HG02943 (cell line): ENCODE results near the gene ZFX.

Source experiments
- ATAC-seq: cut with Tn5 transposase; IDR thresholded peaks from one replicate; pipeline ENCODE4 v1.9.1; 2021; ENCODE audit warnings: mild to moderate bottlenecking, low read depth, moderate library complexity; ENCODE audit not compliant: unreplicated experiment

ZFX gene

DNA sequence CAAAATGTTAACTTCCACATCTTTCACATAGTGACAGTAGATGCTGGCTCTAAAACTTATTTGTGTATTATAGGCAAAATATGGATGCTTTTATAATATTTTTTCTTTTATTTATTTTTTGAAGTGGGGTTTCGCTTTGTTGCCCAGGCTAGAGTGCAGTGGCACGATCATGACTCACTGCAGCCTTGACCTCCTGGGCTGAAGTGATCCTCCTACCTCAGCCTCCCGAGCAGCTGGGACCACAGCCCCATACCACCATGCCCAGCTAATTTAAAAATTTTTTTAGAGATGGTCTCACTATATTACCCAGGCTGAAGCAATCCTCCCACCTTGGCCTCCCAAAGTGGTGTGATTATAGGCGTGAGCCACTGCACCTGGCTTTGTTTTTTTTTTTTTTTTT, 48.6 kb downstream of the ZFX start:
- ATAC-seq, result no peak

DNA sequence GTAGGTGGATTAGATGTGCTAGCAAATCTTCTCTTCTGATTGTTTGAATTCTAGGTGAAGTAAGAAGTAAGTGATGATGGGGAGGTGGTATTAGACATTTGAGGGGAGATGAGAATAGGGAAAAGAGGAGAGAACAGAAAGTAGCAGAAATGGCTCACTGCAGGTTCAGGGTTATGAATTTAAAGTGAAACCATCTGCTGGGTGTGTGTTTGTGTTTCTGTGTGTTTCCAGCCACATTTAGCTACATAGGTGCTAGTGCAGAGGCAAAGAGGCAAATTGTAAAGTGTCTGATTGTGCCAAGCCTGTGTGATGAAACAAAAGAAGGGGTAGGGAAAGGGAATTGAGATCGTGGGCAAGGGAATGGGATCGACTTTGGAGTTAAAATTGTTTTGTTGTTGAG, 50.6 kb downstream of the ZFX start:
- no peak for ATAC-seq

DNA sequence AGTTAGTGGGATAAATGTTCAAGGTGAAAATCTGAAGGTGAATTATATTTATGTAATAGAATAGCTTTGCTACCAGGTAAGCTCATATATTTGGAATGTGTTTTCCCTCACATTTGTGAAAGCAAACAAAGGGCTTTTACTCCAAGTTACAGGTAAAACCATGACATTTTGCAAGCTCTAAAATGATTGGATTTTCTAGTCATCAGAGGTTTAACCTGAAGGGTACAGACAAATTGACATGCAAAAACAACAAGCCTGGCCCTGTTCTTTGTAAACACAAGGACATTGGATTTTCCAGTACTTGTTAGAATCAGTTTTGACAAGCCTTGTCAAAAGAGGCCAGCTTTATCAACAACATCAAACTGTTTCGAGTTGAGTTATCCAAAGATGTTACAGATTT, 51.7 kb downstream of the ZFX start:
- no peak for ATAC-seq

DNA sequence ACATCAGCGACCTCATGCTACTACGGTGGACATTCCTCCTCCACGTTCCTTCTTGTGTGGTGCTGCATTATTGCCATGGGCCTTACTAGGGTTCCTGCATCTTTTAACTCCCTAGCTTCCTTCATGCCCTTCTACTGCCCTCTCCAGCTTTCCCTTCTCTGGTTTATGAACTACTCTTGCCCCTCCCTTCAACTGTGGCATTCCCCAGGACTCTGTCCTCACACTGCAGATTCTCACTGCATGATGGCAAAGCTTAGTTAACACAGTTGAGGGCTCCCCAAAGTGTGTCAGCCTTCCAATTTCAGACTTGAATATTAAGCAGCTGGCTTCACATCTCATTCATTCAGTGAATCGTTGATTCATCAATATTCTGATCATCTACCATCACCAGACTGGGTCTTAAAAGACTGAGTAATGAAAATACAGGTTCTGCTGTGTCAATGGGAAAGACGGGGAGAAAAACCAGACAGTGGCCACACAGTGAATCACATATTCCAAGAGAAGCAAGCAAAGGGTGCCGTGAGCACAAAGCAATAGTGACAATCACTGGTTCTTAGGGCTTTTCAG, 53.0 kb downstream of the ZFX start:
- ATAC-seq, result no peak

DNA sequence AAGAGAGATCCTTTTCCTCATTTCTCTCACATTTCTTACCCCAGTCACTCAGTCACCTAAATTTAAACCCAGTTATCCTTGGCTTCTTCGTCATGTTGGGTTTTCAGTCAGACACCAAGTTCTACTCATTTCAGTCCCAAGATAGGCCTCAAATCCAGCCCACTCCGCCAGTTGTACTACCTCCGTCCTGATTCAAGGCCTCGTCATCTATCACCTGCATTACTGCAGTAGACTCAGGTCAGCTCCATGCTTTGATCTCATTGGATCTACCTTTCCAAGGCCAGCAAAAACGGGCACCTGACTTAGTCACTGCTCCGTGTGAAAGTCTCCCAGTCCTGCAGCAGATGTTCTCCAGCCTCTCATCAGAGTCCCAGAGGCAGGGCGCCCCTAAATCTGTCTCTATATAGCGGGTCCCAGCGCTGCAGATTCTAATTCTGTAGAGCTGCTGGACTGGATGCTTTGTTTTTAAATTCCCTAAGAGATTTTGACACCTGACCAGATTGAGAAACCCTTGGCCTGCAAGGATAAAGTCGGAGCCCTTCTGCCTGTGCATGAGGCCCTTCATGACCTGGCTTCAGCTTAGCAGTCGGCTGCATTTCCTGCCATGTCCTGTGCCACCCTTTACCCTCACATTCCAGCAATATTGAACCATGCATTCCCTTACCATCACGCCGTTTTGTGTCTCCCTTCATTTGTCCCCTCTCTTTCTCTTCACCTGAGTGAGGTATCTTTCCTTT, 53.7 kb downstream of the ZFX start:
- no peak for ATAC-seq

DNA sequence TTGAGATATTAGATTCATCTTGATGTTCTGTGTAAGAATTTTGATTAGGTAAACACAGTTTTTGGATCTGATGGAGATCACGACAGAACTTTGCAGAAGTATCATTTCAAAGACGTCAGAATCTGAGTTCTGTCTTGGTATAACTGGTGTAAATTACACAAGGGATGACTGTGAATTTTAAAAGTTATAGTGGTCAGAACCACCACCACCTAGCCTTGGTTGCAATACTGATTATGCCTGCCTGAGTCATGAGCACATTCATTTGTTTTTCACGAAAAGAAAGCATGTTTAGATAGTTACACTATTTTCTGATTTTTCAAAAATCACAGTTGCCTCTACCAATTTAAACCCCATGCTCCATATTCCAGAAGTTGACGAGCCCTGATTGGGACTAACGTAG, 54.8 kb downstream of the ZFX start:
- ATAC-seq, result no peak

DNA sequence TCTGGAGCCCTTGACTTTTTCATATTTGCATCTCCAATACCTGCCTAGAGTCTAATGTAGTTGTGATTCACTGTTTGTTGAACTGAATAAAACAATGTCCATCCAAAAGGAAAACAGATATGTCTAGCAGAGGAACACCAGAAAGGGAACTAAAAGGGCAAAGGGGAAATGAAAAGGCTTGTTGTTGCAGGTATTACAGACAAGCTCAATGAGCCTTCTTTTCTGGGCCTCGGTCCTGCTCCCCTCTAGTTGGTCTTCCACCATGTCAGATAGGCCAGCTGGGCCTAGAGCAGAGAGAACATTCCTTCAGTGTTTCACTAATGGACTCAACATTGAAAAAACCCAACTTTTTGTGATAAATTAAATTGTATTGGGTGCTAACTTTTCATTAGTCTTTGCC, 55.4 kb downstream of the ZFX start:
- no peak for ATAC-seq

DNA sequence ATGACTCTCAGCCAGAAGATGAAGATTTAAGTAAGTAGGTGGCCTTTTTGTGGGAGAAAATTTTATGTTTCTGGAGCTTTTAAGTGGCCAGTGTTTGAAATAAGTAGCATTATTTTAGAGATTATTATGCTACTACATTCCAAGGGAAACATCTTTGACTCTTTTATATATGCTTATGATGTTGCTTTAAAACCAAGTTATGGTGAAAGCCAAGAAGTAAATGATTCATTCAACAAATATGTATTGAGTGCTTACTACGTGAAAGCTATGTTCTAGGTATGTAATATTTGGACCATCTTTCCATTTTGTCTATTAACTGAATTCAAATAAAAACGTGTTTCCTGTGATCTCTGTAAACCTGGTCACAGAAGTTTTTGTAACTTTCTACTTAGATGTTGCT, 58.3 kb downstream of the ZFX start:
- no peak for ATAC-seq

DNA sequence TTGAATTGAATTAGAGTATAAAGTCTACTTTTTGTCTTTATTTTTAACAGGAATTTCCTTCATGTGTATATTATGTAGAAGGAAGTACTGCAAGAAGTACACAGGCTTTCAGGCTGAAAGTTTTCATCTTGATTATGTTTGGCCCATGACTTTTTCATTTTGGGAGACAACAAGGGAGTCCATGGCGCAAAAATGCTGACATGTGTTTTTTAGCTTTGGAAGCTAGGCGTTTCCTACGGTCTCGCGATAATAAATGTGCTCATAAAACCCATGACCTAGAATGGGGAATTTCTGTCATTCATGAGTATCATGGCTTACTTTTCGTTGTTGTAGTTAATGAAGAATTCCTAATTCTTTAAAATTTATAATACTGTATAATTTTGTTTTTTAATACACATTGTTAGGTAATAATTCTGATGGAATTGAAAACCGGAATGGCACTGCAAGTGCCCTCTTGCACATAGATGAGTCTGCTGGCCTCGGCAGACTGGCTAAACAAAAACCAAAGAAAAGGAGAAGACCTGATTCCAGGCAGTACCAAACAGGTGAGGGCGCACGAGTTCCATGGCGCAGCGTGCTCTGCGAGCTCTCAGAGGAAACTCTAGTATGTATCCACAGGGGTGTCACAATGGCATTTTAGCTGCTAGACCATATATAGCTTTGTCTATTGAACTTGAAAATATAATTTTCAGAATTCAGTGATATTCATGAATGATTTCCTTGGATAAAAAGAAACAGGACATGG, 59.1 kb downstream of the ZFX start:
- no peak for ATAC-seq

DNA sequence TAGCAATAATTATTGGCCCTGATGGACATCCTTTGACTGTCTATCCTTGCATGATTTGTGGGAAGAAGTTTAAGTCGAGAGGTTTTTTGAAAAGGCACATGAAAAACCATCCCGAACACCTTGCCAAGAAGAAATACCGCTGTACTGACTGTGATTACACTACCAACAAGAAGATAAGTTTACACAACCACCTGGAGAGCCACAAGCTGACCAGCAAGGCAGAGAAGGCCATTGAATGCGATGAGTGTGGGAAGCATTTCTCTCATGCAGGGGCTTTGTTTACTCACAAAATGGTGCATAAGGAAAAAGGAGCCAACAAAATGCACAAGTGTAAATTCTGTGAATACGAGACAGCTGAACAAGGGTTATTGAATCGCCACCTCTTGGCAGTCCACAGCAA, 60.7 kb downstream of the ZFX start:
- no peak for ATAC-seq

DNA sequence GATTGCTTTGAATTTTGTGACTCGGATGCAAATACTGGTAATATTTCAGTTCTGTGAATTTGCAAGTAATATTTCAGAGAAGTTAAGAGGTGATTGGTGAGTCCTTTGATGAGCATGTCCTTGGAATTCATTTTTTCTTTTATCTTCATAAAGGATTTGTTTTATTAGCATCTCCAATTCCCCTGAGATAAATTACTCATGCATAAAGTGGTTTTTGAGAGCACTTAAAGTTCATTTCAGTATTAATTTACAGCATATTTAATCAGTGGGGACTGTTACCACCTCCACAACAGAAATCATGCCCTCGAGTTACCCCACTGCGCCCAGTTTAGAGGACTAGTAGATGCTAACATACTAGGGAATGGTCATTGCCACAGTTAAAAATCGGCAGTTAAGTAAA, 65.0 kb downstream of the ZFX start:
- no peak for ATAC-seq

DNA sequence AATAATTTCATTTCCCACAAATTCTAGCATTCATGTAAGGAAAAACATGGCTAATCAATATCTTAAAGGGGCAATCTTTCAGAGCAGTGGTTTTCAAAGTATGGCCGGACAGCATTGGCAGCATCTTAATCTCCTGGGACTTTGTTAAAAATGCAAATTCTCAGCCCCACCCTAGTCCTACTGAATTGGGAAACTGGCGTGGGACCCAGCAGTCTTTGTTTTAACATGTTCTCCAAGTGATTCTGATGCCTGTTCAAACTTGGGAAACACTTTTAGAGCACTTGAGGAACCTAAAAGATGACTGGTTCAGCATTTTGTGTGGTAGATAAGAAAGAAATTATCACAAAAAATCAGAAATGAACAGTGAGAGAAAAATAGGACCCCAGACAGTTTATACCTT, 65.7 kb downstream of the ZFX start:
- ATAC-seq, result no peak

DNA sequence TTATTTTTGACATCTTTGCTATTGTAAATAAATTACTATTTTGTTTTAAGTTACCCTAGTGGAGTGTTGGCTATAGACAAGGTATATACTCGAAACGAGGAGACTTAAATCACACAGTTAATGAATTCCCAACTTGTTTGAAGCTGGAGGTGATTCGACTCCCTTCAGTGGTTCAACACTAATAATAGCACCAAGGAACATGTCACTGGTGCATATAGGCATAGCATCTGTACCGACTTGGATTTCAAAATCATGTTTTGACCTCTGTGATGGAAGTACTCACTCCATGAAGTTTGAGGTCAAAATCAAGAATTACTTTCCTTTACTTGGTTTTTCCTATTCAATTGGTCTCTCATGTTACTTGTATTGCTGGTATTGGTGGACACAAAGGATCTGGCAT, 66.5 kb downstream of the ZFX start:
- ATAC-seq, result no peak

DNA sequence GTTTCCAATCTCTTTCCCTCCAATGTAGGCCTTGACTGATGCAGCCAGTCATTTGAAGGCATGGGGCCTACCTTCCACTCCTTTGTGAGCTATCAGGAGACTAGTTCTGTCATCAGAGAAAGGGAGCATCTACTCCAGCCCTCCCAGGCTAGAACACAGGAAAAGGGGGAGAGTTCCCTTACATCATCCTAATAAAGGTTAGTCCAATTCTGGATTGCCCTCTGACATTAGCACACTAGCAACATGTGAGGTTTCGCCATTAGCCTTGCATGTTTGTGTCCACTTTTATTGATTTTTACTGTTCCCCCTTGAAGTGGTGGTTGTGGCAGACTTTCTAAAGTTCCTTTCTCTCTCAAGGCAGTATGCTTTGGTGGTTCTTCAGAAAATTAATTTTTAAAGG, 67.3 kb downstream of the ZFX start:
- ATAC-seq, result no peak

DNA sequence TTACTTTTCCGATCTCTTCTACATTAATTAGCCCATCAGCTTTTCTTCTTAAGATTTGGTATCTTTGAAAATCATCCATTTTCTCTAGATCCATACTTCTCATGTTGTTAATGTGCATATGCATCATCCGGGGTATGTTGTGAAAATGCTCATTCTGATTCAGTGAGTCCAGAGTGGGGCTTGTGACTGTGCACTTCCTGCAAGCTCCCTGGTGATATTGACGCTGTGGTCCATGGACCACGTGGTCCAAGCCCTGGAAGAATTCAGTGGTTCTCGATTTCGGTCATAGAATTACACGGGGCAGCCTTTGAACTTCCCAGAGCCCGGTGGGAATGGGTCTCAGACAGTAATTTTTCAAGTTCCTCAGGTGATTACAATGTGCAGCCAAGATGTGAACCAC, 69.8 kb downstream of the ZFX start:
- no peak for ATAC-seq

DNA sequence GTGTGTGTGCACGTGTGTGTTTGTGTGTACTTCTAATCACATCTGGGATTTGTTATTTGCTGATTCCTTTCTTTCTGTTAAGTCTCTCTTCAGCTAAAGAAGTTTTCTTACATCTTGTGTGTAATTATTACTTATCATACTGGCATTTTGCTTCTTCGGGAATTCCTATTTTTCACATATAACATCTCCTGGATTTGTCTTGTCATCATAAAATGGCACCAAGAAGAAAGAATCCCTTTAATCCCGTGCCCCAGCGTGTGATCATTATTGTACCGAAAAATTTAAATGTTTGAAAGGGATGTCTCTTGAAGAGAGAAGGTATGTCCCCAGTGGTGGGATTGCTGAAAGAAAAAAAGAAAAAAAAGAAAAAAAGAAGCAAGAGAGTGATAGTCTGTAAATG, 72.3 kb downstream of the ZFX start:
- ATAC-seq, result no peak

DNA sequence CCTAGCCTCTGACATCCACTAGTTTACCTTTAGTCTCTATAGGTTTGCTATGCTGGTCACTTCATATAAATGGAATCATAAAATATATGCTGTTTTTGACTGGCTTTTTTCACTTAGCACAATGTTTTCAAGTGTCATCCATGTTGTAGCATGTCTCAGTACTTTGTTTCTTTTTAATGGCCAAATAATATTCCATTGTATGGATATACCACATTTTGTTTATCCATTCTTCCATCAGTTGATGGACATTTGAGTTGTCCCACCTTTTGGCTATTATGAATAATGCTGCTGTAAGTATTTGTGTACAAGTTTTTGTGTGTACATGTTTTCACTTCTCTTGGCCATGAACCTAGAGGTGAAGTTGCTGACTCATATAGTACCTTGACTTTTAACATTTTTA, 75.7 kb downstream of the ZFX start:
- ATAC-seq, result no peak

DNA sequence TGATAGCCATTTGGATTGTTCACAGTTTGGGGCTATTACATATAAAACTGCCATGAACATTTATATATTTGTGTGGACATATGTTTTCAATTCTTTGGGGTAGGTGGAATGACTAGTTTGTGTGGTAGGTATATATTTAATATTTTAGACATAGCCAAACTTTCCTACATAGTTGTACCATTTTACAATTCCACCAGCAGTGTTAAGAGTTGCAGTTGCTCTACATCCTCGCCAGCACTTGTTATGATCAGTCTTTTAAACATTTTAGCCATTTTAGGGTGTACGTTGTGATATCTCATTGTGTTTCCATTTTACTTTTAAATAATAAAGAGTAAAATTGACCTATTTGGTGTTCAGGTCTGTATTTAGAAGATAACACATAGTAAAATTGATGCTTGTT, 76.6 kb downstream of the ZFX start:
- no peak for ATAC-seq

DNA sequence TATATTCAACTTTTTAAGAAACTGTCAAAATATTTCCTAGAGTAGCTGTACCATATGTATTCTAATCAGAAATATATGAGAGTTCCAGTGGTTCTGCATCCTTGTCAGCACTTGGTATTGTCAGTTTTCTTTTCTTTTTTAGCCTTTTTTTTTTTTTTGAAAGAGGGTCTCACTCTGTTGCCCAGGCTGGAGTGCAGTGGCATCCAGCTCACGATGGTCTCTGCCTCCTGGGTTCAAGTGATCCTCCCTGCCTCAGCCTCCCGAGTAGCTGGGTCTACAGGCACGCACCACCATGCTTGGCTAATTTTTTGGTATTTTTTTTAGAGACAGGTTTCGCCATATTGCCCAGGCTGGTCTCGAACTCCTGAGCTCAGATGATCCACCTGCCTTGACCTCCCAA, 79.1 kb downstream of the ZFX start:
- ATAC-seq, result no peak

DNA sequence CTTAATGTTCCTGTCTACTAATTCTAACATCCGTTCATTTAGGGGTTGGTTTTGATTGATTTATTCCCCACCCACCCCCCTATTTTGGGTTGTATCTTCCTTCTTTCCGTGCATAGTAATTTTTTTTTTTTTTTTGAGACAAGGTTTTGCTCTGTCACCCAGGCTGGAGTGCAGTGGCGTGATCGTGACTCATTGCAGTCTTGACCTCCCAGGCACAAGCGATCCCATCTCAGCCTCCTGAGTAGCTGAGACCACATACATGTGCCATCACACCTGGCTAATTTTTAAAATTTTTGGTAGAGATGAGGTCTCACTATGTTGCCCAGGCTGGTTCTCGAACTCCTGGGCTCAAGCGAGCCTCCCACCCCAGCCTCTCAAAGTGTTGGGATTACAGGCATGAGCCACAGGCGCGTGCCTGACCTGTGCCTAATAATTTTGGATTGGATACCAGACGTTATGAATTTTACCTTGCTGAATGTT, 79.9 kb downstream of the ZFX start:
- ATAC-seq, result no peak

DNA sequence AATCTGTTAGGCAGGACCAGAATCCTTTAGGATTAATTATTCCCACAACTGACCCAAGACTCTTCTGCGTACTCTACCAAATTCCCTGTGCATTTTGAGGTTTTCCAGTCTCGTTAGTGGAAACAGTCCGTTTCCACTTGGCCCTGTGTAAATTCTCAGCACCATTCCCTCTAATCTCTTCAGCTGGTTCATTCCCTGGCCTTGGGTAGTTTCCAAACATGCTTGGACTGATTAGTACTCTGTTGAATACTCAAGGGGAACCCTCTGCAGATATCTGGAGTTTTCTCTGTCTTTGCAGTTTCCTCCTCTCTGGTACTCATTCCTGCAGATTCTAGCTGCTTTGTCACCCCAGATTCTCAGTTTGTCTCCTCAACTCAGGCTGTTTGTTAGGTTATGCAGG, 80.4 kb downstream of the ZFX start:
- ATAC-seq, result no peak

DNA sequence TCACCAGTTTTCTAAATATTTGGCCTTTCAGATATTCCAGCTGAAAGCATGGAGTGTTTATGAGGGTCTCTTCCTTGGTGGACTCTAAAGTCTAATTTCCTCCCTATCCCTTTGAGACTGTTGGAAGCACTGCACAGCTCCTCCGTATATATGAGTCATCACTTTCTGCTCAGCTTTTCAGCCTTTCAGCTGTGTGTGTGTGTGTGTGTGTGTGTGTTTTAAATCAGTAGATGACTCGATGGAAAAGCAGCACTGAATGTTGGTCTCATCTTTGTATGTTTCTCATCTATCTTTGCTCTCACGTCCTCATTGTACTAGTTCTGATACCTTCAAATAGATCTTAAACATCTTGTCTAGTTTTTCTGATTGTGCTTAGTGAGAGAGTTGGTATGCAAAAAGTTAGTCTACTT, 81.6 kb downstream of the ZFX start:
- ATAC-seq, result no peak
